HG02885 (cell line): ENCODE data around the gene ANG.
"Not testable (repeated sequence)": the region's sequence is repeated elsewhere in the genome, so short reads cannot be mapped to it uniquely, and the experiment has no call there.

Experiments
- ATAC-seq: cut with Tn5 transposase; IDR thresholded peaks from one replicate; pipeline ENCODE4 v1.9.1; 2021; ENCODE audit warnings: mild to moderate bottlenecking; ENCODE audit not compliant: unreplicated experiment, poor library complexity

The ANG gene

DNA sequence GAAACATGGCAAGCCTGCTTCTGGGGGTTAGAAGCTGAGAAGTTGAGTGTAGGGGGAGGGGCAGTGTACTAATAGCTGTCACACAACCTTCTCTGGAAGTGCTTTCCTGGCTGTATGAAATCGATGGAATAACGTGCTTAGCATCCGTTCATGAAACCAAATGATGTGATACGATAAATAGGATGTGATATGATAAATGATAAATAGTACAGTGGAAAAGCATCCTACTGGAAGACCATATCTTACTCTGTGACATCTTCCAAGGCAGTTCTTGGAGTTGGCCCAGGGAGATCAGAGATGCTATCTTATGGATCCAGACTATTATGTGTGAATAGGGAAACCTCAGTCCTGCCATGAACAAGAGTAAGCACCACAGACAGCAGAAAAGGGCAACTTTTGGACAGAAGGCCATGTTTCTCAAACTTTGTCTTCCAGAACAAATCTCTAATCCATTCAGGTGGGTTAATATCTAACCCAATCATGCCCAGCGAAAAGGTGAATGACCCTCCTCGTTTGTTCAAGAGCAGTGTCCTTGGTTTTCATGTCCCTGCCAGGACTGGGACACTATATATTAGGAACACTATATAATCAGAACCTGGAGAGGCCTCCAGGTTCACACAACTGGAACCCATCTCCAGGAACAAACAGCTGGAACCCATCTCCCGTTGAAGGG is at the start of gene ANG:
ANG (plus strand) TSS at position 598 of the 673 bp plus-strand sequence. CDS start 4,801 bp downstream, outside the sequence.
- ATAC-seq: no peak

DNA sequence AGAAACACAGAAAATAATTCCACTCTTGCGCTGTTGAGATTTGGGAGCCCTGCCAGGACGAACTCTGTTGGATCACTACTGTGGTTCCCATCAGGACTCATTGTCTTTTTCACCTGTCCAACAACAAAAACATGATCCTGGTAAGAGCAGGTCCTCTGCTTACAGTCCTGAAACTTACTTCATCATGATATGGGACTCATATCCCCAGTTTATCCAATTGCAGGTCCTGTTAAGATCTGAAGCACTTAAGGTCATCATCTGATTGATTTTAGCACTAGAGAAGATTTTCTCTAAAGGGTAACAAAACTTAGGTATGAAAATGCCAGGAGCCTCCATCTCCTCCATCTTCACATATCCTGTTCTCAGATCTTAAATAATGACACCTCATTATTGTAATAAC is 47.0 kb upstream of the ANG start, which contains the start of gene OR6S1:
OR6S1 (minus strand) TSS at position 101 of the 400 bp plus-strand sequence; CDS start at position 101, 0 bp downstream.
- ATAC-seq: no peak

DNA sequence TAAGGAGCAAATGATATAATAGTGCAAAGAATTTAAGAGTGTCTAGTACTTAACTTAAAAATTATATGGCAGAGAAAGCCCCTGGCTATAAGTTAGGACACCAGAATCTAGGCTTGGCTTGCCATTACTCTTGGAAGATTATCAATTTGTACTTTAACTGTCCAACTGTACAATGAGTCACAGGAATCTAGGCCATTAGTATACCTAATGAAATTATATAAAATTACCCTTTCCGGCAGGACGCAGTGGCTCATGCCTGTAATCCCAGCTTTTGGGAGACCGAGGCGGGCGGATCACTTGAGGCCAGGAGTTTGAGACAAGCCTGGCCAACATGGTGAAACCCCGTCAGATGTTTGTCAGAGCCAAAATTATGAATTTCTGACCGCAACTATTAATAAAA is 46.4 kb upstream of the ANG start:
- ATAC-seq: no peak

DNA sequence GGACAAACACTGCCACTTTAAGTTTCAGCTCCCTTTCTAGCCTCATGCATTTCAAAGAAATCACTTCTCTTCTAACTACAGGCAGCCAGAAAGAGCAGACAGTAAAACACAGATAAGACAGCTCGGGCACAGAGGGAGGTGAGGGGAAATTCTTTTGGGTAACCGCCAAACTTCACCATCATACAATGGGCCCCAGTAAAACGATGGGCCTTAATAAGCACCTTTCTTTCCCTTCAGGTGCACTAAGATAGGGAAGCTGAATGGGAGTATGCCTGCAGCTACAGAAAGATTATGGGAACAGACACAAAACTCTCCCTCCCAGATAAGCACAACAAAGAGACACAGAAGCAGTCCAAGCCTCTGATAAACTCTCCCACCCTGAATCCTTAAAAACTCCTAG is 45.8 kb upstream of the ANG start:
- ATAC-seq: not testable (repeated sequence)

DNA sequence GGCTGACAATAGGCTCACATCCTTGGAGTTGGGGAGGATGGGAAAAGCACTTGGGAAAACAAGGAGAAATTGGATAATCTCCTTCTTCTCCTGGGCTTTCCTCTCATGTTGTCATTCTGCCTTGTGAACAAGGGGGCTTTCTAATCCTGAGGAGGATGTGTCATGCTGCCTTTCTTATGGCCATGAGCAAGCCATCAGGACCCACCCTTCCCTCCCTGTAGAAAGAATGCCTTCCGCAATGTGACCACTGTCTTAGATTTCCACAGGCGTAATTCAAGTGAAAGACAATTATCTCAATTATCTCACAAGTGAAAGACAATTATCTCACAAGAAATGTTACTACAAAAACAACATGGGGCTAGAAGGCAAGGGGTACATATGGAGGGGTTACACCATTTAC is 44.0 kb upstream of the ANG start:
- ATAC-seq: no peak

DNA sequence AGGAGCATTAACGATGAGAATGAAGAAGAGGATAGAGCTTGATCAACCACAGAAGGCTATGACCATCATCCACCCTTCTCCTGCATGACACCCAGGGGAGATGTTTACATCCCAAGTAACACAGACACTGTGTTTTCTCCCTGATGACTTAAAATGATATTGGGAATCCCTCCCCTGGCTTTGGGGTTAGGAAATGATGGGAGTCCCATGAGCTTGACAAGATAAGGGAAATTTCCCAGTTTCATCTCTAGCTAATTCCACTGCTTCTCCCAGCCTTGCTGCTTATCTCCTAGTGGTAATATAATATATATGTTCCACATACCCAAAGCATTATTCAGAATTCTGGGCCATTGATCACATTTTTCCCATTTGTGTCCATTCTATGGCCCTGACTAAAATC is 43.1 kb upstream of the ANG start:
- ATAC-seq: no peak

DNA sequence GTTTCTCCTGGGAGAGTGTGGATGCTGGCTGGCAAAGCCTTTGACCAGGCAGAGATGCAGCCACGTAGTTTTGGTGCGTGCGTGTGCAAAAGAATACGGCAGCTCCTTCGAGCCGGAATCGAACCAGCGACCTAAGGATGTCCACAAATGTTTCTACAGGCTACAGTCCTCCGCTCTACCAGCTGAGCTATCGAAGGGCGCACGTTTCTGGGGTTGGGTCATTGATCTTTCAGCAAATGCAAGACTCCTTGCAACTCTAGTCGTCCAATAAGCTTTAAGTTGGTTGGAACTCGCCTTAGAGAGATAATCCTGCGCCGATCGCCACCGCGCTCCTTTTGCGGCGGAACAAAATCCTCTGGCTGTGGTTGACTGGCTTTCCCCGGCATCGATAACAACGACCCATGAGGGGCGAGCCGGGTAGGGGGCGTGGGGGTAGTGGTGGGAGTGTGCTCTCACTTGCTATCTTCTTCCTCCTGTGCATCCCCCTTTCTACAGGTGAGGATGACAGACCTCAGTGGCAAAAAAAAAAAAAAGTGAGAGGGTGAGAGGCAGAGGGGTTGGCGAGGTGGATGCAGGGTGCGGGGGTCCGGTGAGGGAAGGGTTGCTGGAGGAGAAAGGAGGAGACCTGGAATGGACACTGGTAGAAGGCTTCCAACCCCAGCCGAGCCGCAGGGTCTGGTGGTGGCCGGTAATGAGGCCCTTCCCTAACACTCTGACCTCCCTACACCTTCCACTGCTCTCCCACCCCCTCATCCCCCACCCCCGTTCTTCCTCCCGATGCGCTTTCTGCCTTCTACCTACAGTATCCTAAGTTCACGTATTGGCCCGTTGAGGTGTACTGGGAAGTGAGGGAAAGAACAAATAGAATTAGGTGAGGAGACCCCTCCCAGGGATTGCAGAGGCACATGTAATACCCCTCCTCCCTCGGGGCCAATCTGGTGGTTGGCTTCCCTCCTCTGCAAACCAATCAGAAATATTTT is 35.3 kb upstream of the ANG start:
- peak; percentile 62 for ATAC-seq

DNA sequence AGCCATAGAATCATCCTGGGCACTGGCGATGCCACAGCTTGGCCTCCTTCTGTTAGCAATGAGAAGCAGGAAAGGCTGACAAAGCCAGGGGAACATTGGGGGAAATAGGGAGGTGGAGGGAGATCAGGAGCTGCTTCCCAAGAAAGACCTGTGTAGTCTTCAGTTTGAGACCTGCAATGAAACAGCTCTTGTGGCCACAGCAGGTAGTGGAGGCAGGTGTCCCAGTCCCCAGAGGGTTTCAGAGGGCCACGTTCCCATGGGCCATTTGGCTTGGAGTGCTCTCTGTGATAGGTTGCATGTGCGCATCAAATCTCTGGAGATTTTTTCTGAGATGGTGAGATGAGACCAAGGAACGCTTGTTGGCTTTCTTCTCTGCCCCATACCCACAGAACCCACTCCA is 32.7 kb upstream of the ANG start:
- ATAC-seq: no peak

DNA sequence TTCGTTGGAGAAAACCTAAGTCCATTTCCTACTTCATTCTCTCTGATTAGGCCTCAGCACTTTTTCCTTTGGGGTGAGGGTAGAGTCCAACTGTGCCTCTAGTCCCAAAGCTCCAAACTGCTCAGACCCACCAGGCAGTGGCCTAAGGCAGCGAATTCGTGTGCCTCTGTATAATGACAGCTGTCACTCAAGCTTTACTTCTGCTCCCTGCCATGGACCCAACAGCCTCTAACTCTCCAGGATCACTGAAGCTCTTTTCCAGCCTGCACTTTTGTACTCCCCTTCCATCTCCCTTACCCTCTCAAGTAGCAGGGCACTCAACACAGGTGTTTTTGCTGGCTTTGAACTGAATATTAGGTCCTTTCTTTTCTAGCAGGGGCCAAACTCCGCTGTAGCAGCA is 32.3 kb upstream of the ANG start:
- no peak for ATAC-seq

DNA sequence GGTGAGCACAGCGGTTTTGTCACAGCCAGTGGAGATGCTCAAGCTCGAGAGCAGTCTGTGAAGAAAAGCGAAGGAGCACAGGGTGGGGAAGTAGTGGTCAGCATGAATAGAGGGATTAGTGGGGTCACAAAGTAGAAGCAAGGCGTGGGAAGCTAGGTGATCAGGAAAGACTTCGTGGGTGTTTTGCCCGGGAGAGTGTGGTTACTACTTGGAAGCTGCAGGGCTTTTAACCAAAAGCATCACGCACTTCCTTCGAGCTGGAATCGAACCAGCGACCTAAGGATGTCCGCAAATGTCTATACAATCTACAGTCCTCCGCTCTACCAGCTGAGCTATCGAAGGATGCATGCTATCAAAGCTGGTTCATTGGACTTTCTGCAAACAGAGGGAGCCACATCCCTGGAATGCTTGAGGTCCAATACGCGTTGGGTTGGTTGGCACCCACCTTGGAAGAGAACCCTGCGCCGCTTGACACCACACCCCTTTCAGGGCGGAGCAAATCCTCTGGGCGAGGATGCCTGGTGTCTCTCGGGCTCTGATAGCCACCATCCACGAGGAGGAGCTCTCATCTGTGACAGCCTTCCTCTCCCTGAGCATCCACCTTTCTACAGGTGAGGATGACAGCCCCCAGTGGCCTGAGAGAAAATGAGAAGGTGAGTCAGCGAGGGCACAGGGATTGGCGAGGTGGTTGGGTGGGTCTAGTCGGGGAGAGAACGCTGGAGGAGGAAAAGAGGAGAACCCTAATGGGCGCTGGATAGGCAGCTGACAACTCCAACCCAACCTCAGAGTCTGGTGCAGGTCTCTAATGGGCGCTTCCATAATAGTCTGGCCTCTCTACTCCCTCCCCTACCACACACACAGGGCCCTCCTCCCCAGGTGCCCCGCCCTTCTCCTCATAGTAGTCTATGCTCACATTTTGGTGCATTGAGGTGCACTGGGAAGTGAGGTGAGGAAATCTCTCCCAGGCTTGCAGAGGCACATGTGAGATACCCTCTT is 31.1 kb upstream of the ANG start:
- no peak for ATAC-seq

DNA sequence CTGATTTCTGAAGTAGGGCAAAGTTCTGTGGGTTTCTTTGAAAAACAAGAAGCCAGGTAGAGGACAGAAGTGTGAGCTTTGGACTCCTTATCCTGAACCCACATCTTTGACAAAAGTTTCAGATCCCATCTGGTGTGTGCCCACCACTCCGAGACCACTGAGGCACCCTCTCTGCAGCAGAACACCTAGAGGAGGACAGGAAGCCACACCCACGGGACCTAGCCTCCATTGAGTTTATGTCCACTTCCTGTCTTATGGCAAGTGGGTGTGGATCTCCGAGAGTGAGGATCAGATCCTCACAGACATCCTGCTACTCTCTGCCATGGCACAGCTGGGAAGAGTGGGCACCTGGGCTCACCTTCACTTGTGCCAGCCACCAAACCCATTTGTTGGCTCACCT is 30.3 kb upstream of the ANG start:
- ATAC-seq: no peak

DNA sequence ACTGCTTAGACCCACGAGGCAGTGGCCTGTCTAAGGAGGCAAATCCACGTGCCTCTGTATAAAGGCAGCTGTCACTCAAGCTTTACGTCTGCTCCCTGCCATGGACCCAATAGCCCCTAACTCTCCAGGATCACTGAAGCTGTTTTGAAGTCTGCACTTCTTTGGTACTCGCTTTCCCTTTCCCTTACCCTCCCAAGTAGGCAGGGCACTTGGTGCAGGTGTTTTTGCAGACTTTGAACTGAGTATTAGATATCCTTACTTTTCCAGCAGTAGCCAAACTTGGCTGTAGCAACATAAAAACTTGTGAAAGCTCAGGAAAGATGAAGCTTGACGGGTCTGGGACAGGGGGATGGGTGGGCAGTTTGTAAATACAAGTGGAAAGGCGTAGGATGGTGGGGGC is 29.2 kb upstream of the ANG start:
- ATAC-seq: no peak

DNA sequence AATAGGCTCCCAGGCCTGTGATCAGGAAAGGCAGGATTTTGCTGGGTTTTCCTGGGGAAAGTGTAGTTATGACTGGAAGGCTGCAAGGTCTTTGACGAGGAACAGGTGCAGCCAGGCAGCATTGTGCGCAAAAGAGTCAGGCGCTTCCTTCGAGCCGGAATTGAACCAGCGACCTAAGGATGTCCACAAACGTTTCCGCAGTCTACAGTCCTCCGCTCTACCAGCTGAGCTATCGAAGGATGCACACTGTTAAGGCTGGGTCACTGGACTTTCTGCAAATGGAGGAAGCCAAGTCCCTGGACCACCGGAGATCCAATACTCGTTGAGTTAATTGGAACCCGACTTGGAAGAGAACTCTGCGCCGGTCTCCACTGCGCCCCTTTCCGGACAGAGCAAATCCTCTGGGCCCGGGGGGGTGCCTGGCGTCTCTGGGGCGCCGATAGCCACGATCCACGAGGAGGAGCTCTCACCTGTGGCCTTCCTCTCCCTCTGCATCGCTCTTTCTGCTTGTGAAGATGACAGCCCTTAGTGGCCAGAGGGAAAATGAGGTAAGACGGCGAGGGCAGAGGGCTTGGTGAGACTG is 28.7 kb upstream of the ANG start:
- no peak for ATAC-seq

DNA sequence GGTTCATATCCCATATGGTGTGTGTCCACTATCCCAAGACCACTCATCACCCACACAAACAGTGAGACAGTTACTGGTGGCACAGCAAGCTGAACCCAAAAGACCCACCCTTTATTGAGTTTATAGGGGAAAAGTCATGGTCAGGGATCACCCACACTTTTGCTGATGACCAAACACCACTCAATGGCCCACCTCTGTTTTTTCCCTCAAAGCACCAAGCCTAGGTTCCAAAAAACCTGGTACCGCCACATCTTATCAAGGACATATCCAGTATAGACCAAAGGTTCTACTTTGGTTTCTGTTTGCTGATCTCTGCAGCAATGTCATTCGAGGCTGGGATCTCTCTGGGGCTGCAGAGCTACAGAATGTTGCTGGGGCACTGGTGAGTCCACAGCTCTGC is 27.4 kb upstream of the ANG start:
- no peak for ATAC-seq

DNA sequence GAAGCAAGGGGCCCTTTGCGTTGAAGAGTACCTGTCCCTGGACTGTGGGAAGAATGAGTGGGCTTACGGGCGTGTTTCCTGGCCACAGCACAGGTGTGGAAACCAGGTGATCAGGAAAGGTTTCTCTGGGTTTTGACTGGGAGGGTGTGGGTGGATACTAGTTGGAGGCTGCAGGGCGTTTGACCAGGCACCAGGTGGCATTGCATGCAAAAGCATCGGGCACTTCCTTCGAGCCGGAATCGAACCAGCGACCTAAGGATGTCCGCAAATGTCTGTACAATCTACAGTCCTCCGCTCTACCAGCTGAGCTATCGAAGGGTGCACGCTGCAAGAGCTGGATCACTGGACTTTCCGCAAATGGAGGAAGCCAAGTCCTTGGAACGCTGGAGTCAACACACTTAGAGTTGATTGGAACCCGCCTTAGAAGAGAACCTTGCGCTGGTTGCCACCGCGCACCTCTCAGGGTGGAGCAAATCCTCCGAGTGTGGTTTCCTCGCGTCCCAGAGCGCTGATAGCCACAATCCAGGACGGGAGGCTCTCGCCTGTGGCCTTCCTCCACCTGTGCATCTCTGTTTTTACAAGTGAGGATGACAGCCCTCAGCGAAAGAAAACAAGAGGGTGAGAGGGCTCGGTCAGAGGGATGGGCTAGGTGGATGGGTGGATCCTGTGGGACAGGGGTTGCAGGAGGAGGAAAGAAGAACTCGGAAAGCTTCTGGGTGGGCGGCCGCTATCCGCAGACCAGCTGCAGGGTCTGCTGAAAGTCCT is 25.4 kb upstream of the ANG start:
- peak; percentile 44 for ATAC-seq

DNA sequence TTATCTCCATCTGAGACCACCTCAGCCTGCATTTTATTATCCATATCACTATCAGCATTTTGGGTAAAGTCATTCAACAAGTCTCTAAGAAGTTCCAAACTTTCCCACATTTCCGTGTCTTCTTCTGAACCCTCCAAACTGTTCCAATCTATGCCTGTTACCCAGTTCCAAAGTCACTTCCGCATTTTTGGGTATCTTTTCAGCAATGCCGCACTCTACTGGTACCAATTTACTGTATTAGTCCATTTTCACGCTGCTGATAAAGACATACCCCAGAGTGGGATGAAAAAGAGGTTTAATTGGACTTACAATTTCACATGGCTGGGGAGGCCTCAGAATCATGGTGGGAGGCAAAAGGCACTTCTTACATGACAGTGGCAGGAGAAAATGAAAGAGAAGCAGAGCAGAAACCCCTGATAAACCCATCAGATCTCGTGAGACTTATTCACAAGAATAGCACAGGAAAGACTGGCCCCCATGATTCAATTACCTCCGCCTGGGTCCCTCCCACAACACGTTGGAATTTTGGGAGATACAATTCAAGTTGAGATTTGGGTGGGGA is 22.1 kb upstream of the ANG start:
- not testable (repeated sequence) for ATAC-seq

DNA sequence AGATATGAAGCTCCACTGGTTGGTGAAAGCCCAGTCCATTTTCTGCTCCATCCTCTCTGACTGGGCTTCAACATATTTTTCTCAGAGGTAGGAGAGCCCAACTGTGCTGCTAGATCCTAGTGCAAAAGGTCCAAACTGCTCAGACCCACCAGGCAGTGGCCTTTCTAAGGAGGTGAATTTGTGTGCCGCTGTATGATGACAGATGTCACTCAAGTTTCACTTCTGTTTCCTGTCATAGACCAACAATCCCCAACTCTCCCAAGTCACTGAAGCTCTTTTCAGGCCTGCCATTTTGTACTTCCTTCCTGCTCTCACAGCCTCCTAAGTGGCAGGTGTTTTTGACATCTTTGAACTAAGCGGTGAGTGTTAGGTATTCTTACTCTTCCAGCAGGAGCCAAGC is 20.6 kb upstream of the ANG start:
- peak; percentile 78 for ATAC-seq

DNA sequence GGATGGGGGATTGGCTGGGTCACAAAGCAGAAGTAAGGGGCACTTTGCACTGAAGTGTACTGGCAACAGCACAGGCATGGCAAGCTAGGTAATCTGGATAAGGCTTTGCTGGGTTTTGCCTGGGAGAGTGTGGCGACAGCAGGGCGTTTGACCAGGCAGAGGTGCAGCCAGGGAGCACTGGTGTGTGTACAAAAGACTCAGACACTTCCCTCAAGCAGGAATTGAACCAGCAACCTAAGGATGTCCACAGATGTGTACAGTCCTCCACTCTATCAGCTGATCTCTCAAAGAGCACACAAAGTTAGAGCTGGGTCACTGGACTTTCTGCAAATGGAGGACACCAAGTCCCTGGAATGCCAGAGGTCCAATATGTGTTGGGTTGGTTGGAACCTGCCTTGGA is 19.6 kb upstream of the ANG start:
- no peak for ATAC-seq
